SH-SY5Y (cell line): ENCODE measurements around the gene NKAIN2.

Experiments used
- GATA2 ChIP-seq: IDR thresholded peaks from 2 replicates; pipeline ENCODE4 v1.6.1; 2011; ENCODE audit warnings: mild to moderate bottlenecking, low read depth, low read length
- GATA3 ChIP-seq: IDR thresholded peaks from 2 replicates; pipeline ENCODE4 v1.6.1; 2011; ENCODE audit warnings: low read depth, mild to moderate bottlenecking, low read length, moderate library complexity

- no peak for TF ChIP-seq GATA2
- no peak for TF ChIP-seq GATA3
Observed at GRCh38 chr6:123805921-123806320, 2.3 kb downstream of the NKAIN2 start.
